GM19395 (cell line): Measurements from ENCODE around the gene RORC.
"Not testable (repeated sequence)": the region's sequence is repeated elsewhere in the genome, so short reads cannot be mapped to it uniquely, and the experiment has no call there.

ENCODE experiments used
- ATAC-seq: cut with Tn5 transposase; IDR thresholded peaks from one replicate; pipeline ENCODE4 v1.9.1; 2021; ENCODE audit warnings: mild to moderate bottlenecking, moderate library complexity; ENCODE audit not compliant: unreplicated experiment

RORC gene

GRCh38 chr1:151779852-151780251 is 51.8 kb downstream of the RORC start:
- no peak for ATAC-seq

GRCh38 chr1:151777317-151777716 is 54.3 kb downstream of the RORC start:
- no peak for ATAC-seq

- ATAC-seq = no peak
These were observed 54.9 kb downstream of the RORC start for GRCh38 chr1:151776665-151777062.

GRCh38 chr1:151775894-151776664 is 55.5 kb downstream of the RORC start:
- ATAC-seq = no peak

- ATAC-seq = no peak
These were observed 57.2 kb downstream of the RORC start for GRCh38 chr1:151774256-151774922.

- no peak for ATAC-seq
These were observed 57.9 kb downstream of the RORC start for GRCh38 chr1:151773702-151774101.

GRCh38 chr1:151769270-151769669 is 62.3 kb downstream of the RORC start:
- not testable (repeated sequence) for ATAC-seq

GRCh38 chr1:151768351-151769066 is 63.1 kb downstream of the RORC start:
- ATAC-seq = not testable (repeated sequence)

- ATAC-seq = no peak
These were observed 67.6 kb downstream of the RORC start for GRCh38 chr1:151763990-151764389.

- peak; percentile 95 for ATAC-seq
These were observed 68.4 kb downstream of the RORC start, which contains the start of gene MRPL9 for GRCh38 chr1:151762941-151763921. TSS of gene MRPL9 (minus strand) at chr1:151763496. CDS start at chr1:151763479, 17 bp downstream.

GRCh38 chr1:151760597-151761385 is 70.8 kb downstream of the RORC start:
- no peak for ATAC-seq

- ATAC-seq = no peak
These were observed 72.4 kb downstream of the RORC start for GRCh38 chr1:151759241-151759640.

- ATAC-seq = no peak
These were observed 75.3 kb downstream of the RORC start for GRCh38 chr1:151756291-151756690.
